Stimulated activated CD8-positive, alpha-beta memory T cell treated with anti-CD3 and anti-CD28 coated beads, Interleukin-4, amount 100 ng/mL, for 24 hours (primary cell): ENCODE results near the gene ACCSL.

ENCODE experiments used
- DNase-seq: peaks from one replicate; pipeline ENCODE4 v3.0.0-alpha.2; 2020; ENCODE audit warnings: low read depth

Gene ACCSL

GRCh38 chr11:44047931-44048431, at the start of gene ACCSL:
ACCSL (plus strand) TSS chr11:44047981; CDS start chr11:44048037, 56 bp downstream.
- DNase-seq, result no peak

DNA sequence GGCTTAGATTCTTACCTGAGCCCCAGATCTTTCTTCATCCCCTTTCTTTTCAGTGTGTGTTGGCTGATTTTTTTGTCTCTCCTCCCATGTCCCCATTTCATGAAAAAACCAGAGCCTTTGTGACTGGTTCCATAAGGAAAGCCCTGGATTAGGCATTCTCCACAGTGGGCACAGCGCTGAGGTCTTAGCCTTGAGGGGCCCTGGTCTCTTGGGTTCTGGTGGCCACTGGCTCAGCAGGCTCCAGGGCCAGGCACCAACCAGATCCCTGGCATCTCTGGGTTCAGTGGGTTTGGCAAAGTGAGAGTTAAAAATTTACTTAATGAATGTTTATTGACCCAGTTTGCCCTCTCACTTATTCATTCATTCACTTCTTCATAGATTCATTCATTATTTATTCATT, 49.5 kb upstream of the ACCSL start:
- DNase-seq, result no peak

DNA sequence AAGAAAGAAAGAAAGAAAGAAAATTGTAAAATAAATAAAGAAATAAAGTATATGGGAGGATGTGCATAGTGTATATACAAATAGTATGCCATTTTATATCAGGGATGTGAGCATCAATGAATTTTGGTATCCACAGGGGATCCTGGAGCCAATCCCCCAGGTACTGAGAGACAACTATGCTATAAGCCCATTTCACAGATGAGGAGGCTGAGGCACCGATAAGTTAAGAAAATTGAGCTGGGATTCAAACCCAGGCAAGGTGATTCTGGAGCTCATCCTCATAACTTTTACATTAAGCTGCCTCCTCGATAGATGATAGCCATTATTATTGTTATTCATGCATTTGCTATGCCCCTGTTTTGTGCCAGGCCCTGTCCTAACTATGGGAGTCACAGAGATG, 47.0 kb upstream of the ACCSL start:
- DNase-seq, result no peak

- no peak for DNase-seq
Observed at GRCh38 chr11:44002191-44003093, 45.3 kb upstream of the ACCSL start.

GRCh38 chr11:44003736-44004451, 43.9 kb upstream of the ACCSL start:
- DNase-seq, result no peak

- no peak for DNase-seq
Observed at GRCh38 chr11:44004452-44005062, 43.2 kb upstream of the ACCSL start.

GRCh38 chr11:44005063-44005701, 42.6 kb upstream of the ACCSL start:
- no peak for DNase-seq

GRCh38 chr11:44005956-44006355, 41.8 kb upstream of the ACCSL start:
- no peak for DNase-seq

DNA sequence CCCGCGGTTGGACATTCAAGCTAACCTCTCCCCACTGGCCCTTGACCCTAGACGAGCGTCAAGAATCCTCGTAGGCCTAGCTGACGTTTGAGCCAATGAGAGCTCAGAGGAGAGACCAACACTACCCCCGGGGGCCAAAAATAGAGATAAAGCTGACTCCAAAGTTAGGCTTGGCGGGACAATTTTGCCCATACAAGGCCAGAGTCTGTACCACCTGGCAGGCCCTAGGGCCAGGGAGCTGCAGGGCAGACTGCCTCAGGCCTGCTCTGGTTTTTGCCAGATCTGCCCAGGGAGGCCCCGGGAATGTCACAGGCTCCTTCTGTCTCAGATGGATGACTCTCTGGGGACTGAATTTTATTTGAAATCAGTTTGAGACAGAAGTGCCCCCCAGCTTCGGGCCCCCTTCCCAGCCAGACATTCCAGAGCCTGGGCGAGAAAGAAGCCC, 40.8 kb upstream of the ACCSL start:
- DNase-seq, result no peak

GRCh38 chr11:44007481-44008087, 40.2 kb upstream of the ACCSL start:
- DNase-seq, result no peak

GRCh38 chr11:44008088-44008501, 39.7 kb upstream of the ACCSL start:
- no peak for DNase-seq

DNA sequence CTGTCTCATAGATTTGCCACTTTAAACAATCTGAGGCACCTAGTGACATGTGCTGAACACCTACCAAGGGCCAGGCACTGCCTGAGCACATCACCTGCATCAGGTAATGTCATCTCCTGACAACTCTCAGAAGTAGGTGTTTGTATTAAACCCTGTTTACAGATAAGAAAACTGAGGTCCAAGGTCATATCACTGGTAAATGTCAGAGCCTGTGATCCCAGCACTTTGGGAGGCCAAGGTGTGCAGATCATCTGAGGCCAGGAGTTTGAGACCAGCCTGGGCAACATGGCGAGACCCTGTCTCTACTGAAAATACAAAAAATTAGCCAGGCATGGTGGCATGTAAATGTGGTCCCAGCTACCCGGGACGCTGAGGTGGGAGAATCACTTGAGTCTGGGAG, 39.1 kb upstream of the ACCSL start:
- no peak for DNase-seq

- no peak for DNase-seq
Observed at GRCh38 chr11:44010789-44011251, 37.0 kb upstream of the ACCSL start.

DNA sequence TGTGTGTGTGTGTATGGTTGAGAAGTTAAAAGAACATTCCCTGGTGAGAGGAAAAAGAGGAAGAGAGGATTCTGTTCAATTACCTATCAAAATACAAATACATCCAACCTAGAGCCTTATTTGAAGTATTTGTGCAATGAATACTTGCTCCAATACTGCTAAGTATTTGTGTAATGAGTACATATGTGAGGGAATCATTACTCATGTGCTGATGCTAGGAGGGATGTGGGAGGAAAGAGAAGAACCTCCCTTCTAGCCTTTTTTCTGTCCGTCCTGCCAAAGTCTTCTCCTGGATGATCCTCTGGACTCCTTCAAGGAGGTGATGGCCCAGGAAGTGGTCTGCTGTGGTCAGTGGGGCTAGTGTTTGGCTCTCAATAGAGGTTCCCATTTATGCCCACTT, 36.0 kb upstream of the ACCSL start:
- no peak for DNase-seq

DNA sequence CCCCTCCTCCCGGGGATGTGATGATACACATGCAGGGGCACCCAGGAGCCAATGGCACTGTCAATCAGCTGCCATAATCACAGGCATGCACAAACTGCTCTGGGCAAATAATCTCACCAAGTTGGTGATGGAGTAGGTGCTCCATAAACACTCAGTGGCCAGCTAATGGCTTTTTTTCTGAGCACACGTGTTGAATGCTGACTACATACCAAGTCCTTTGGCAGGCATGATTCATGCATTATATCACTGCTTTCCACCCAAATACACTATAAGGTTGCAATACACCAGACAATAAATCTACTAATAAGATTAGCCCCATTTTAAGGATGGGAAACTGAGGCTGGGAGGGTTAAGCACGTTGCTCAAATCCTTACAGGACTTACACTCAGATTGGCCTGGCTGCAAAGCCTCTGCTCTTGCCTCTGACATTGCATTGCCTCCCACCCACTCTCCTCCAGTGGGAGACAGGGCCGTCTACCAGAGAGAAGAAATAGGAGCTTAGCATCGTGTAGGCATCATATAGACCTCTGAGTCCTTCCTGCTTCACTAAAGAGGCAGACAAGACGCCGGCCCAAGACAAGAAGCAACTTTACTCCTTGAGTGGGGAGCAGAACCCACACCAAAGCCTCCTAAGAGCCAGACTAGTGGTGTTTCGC, 32.7 kb upstream of the ACCSL start:
- DNase-seq, result no peak

GRCh38 chr11:44015624-44016007, 32.2 kb upstream of the ACCSL start:
- no peak for DNase-seq

GRCh38 chr11:44016131-44016530, 31.6 kb upstream of the ACCSL start:
- DNase-seq, result no peak

DNA sequence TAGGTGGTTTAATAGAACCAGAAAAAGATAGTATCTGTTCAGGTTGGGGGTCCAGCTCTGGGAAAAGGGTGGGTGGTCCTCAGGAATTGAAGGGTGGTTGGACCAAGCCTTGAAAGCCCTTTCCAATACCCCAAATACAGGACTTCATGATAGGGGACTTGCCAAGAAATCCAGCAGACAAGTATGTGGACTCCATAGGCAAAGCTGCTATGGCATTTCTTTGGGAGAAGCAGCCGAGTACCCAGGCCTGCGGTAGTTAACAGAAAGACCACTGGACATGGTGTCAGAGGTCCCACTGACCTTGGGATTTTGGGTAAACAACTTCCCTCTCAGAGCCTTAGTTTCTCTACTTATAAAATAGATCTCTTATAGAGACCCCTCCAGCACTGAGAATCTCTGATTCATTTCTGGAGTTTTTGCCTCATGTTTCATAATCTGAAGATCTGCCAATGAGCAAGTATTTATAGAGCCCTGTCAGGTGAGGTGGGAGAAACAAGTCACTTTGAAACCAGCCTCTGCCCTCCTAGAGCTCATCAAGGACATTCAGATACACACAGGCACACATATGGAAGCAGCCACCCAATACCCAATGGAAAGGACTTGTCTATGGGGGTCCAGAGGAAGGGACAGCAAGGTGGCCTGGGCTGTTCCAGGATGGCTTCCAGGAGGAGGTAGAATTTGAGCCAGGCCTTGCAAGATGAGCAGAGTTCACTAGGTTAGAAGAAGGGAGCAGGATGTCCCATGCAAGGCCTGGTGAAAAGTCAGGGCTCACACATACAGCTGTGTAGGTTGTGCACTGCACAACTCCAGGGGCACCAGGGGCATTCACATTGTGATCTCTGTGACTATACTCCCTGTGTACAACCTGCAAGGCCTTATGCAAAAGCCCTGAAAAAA, 31.0 kb upstream of the ACCSL start:
- DNase-seq, result no peak

DNA sequence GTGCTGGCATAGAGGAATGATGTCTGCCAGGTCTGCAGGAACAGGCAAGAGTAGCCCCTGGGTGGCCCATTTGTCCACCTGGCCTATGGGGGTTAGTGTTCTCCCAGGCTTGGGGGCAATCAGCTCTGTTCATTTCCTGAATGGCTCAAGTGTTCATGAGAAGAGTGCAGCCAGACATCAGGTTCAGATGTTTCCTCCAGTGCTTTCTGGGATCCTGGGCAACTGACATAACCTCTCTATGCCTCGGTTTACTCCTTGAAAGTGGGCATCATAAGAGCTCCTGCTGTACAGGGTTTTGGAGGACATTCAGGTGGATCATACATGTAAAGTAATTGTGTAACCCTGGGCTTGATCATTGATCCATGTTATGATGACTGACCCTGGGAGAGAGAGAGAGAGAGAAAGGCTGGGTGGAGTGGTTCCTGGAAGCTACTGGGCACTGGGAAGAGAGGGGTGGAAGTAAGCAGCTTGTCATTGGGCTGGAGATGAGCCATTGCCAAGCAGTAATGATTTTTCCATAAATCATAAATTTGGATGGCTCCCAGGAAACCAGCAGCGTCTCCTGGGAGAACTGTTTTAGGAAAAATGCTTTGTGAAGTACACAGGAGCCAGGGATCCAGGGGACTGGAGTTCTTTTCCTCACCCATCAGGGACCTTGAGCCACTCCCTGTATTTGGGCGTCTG, 30.2 kb upstream of the ACCSL start:
- no peak for DNase-seq
